Measurements from ENCODE around the gene SOX15.
A peak's percentile ranks its signal among the peaks of the same experiment; 100 is the strongest.

The SOX15 gene

GRCh38 chr17:7579834-7580603, 9.9 kb downstream of the SOX15 start:
- Mint-ChIP-seq H3K27ac (ENCODE audit: low read depth) (peak overlapping the region; percentile 77), H3K27me3 (no peaks in the 10 kb centered on the region), H3K4me1 (peaks cover 59% of the 10 kb centered on the region), H3K9me3 (no peaks in the 10 kb centered on the region), H3K36me3 (ENCODE audit: insufficient read depth) (peaks cover 66% of the 10 kb centered on the region), H3K4me3 (no peak overlapping the region)
- DNase-seq (ENCODE audit: low spot score in 2 of 2) = no peak
- no peak for ATAC-seq (replicated peaks; ENCODE audit: extremely low read depth, poor library complexity, severe bottlenecking)

- ATAC-seq (replicated peaks; ENCODE audit: extremely low read depth, poor library complexity, severe bottlenecking) = peak; percentile 10
- Mint-ChIP-seq H3K4me1 (peaks cover 54% of the 10 kb centered on the region), H3K4me3 (peak within 1 kb of the TSS; percentile 58), H3K36me3 (ENCODE audit: insufficient read depth) (peaks cover 72% of the 10 kb centered on the region), H3K9me3 (no peaks in the 10 kb centered on the region), H3K27me3 (no peaks in the 10 kb centered on the region), H3K27ac (ENCODE audit: low read depth) (peak within 1 kb of the TSS; percentile 77)
- no peak for DNase-seq (ENCODE audit: low spot score in 2 of 2)
These were observed 10.7 kb downstream of the SOX15 start, which contains the start of gene CD68 for GRCh38 chr17:7579001-7579833. TSS of gene CD68 (plus strand) at chr17:7579638. CDS start at chr17:7579678, 40 bp downstream.

GRCh38 chr17:7577327-7578199, 12.3 kb downstream of the SOX15 start:
- no peaks in the 10 kb centered on the region for H3K9me3 Mint-ChIP-seq

GRCh38 chr17:7576432-7576937, 13.4 kb downstream of the SOX15 start:
- Mint-ChIP-seq H3K27ac (ENCODE audit: low read depth) (no peak overlapping the region), H3K36me3 (ENCODE audit: insufficient read depth) (peaks cover 83% of the 10 kb centered on the region), H3K4me3 (peak overlapping the region; percentile 100), H3K4me1 (peaks cover 62% of the 10 kb centered on the region), H3K27me3 (no peaks in the 10 kb centered on the region), H3K9me3 (no peaks in the 10 kb centered on the region)
- ATAC-seq (replicated peaks; ENCODE audit: extremely low read depth, poor library complexity, severe bottlenecking) (no peak), DNase-seq (ENCODE audit: low spot score in 2 of 2) (no peak)

More at GRCh38 chr17:7577327-7578199, 12.3 kb downstream of the SOX15 start:
- Mint-ChIP-seq H3K36me3 (ENCODE audit: insufficient read depth) (peaks cover 82% of the 10 kb centered on the region), H3K4me3 (peak overlapping the region; percentile 29), H3K27me3 (no peaks in the 10 kb centered on the region), H3K27ac (ENCODE audit: low read depth) (no peak overlapping the region), H3K4me1 (peaks cover 58% of the 10 kb centered on the region)
- ATAC-seq (replicated peaks; ENCODE audit: extremely low read depth, poor library complexity, severe bottlenecking) (no peak), DNase-seq (ENCODE audit: low spot score in 2 of 2) (no peak)

- DNase-seq (ENCODE audit: low spot score in 2 of 2) (no peak), ATAC-seq (replicated peaks; ENCODE audit: extremely low read depth, poor library complexity, severe bottlenecking) (no peak)
- no peak overlapping the region for H3K27ac Mint-ChIP-seq (ENCODE audit: low read depth)
- peaks cover 59% of the 10 kb centered on the region for H3K4me1 Mint-ChIP-seq
- no peaks in the 10 kb centered on the region for H3K27me3 Mint-ChIP-seq
- no peaks in the 10 kb centered on the region for H3K9me3 Mint-ChIP-seq
- H3K36me3 Mint-ChIP-seq (ENCODE audit: insufficient read depth) = peaks cover 81% of the 10 kb centered on the region
- peak overlapping the region; percentile 100 for H3K4me3 Mint-ChIP-seq
These were observed 13.9 kb downstream of the SOX15 start for GRCh38 chr17:7575959-7576358.

- H3K4me1 Mint-ChIP-seq = peaks cover 54% of the 10 kb centered on the region
- H3K9me3 Mint-ChIP-seq = no peaks in the 10 kb centered on the region
- H3K27ac Mint-ChIP-seq (ENCODE audit: low read depth) = no peak overlapping the region
- H3K36me3 Mint-ChIP-seq (ENCODE audit: insufficient read depth) = peaks cover 77% of the 10 kb centered on the region
- DNase-seq (ENCODE audit: low spot score in 2 of 2) = no peak
- no peak for ATAC-seq (replicated peaks; ENCODE audit: extremely low read depth, poor library complexity, severe bottlenecking)
- no peaks in the 10 kb centered on the region for H3K27me3 Mint-ChIP-seq
- H3K4me3 Mint-ChIP-seq = peak overlapping the region; percentile 100
These were observed 14.4 kb downstream of the SOX15 start for GRCh38 chr17:7575481-7575883.

- Mint-ChIP-seq H3K4me1 (peaks cover 44% of the 10 kb centered on the region), H3K4me3 (peak overlapping the region; percentile 100), H3K27ac (ENCODE audit: low read depth) (peak overlapping the region; percentile 99), H3K27me3 (no peaks in the 10 kb centered on the region), H3K9me3 (no peaks in the 10 kb centered on the region), H3K36me3 (ENCODE audit: insufficient read depth) (peaks cover 75% of the 10 kb centered on the region)
- ATAC-seq (replicated peaks; ENCODE audit: extremely low read depth, poor library complexity, severe bottlenecking) = no peak
- no peak for DNase-seq (ENCODE audit: low spot score in 2 of 2)
These were observed 15.5 kb downstream of the SOX15 start for GRCh38 chr17:7574176-7574953.

GRCh38 chr17:7573324-7574080, 16.4 kb downstream of the SOX15 start:
- Mint-ChIP-seq H3K27ac (ENCODE audit: low read depth) (peak overlapping the region; percentile 99), H3K4me1 (peaks cover 36% of the 10 kb centered on the region), H3K27me3 (no peaks in the 10 kb centered on the region), H3K4me3 (peak overlapping the region; percentile 100), H3K9me3 (no peaks in the 10 kb centered on the region), H3K36me3 (ENCODE audit: insufficient read depth) (peaks cover 67% of the 10 kb centered on the region)
- DNase-seq (ENCODE audit: low spot score in 2 of 2) = peak; percentile 76 to 89
- ATAC-seq (replicated peaks; ENCODE audit: extremely low read depth, poor library complexity, severe bottlenecking) = peak; percentile 45

- peak overlapping the region; percentile 99 for H3K27ac Mint-ChIP-seq (ENCODE audit: low read depth)
- H3K36me3 Mint-ChIP-seq (ENCODE audit: insufficient read depth) = peaks cover 59% of the 10 kb centered on the region
- peak overlapping the region; percentile 100 for H3K4me3 Mint-ChIP-seq
- peak; percentile 84 for ATAC-seq (replicated peaks; ENCODE audit: extremely low read depth, poor library complexity, severe bottlenecking)
- no peaks in the 10 kb centered on the region for H3K9me3 Mint-ChIP-seq
- H3K4me1 Mint-ChIP-seq = peaks cover 37% of the 10 kb centered on the region
- DNase-seq (ENCODE audit: low spot score in 2 of 2) = peak; percentile 100
- no peaks in the 10 kb centered on the region for H3K27me3 Mint-ChIP-seq
These were observed 17.1 kb downstream of the SOX15 start for GRCh38 chr17:7572588-7573323.

GRCh38 chr17:7572338-7572587, 17.6 kb downstream of the SOX15 start:
- peaks cover 42% of the 10 kb centered on the region for H3K4me1 Mint-ChIP-seq
- H3K9me3 Mint-ChIP-seq = no peaks in the 10 kb centered on the region
- H3K4me3 Mint-ChIP-seq = peak overlapping the region; percentile 100
- no peaks in the 10 kb centered on the region for H3K27me3 Mint-ChIP-seq
- DNase-seq (ENCODE audit: low spot score in 2 of 2) = no peak
- peaks cover 59% of the 10 kb centered on the region for H3K36me3 Mint-ChIP-seq (ENCODE audit: insufficient read depth)
- ATAC-seq (replicated peaks; ENCODE audit: extremely low read depth, poor library complexity, severe bottlenecking) = no peak
- H3K27ac Mint-ChIP-seq (ENCODE audit: low read depth) = peak overlapping the region; percentile 99

GRCh38 chr17:7570351-7570750, 19.5 kb downstream of the SOX15 start:
- no peak for DNase-seq (ENCODE audit: low spot score in 2 of 2)
- ATAC-seq (replicated peaks; ENCODE audit: extremely low read depth, poor library complexity, severe bottlenecking) = no peak
- Mint-ChIP-seq H3K27me3 (no peaks in the 10 kb centered on the region), H3K27ac (ENCODE audit: low read depth) (no peak overlapping the region), H3K36me3 (ENCODE audit: insufficient read depth) (peaks cover 53% of the 10 kb centered on the region), H3K9me3 (no peaks in the 10 kb centered on the region), H3K4me3 (no peak overlapping the region), H3K4me1 (peaks cover 32% of the 10 kb centered on the region)
